OCI-LY3 (cell line): ENCODE results near the gene PRRT4.

ENCODE experiments used
- H2AFZ ChIP-seq: fragments of 200-600, 300-600 bp; shearing (Covaris generic); 2 replicates; pipeline ENCODE4 v1.6.0; 2014; ENCODE audit warnings: antibody characterized with exemption, low read depth, low read length
- H3K27ac ChIP-seq: fragments of 200-600, 300-600 bp; sonication (generic); 2 replicates; pipeline ENCODE4 v1.5.1; 2014; ENCODE audit warnings: mild to moderate bottlenecking, low read length, moderate library complexity, mixed read lengths
- H3K27me3 ChIP-seq: fragments of 200-600, 300-600 bp; sonication (generic); 2 replicates; pipeline ENCODE4 v1.6.1; 2014; ENCODE audit warnings: low read depth, low read length, mixed read lengths
- H3K36me3 ChIP-seq: fragments of 200-600, 300-600 bp; sonication (generic); replicated peaks from 2 replicates; pipeline ENCODE3; 2014; ENCODE audit warnings: low read depth, low read length, mixed read lengths
- H3K4me1 ChIP-seq: fragments of 300-600, 200-600 bp; sonication (generic); 2 replicates; pipeline ENCODE4 v1.6.1; 2014; ENCODE audit warnings: low read length, mixed read lengths
- H3K4me2 ChIP-seq: fragments of 200-600, 300-600 bp; sonication (generic); 2 replicates; pipeline ENCODE4 v1.6.1; 2014; ENCODE audit warnings: low read length, mixed read lengths
- H3K4me3 ChIP-seq: fragments of 300-600, 200-600 bp; sonication (generic); 2 replicates; pipeline ENCODE4 v1.5.1; 2014; ENCODE audit warnings: antibody characterized with exemption, mild to moderate bottlenecking, low read length, moderate library complexity
- H3K79me2 ChIP-seq: fragments of 300-600, 200-600 bp; shearing (Covaris generic); 2 replicates; pipeline ENCODE4 v1.6.1; 2014; ENCODE audit warnings: mild to moderate bottlenecking, low read length, mixed read lengths
- H3K9ac ChIP-seq: fragments of 300-600, 200-600 bp; shearing (Covaris generic); 2 replicates; pipeline ENCODE4 v1.6.0; 2014; ENCODE audit warnings: mild to moderate bottlenecking, low read length, moderate library complexity
- H3K9me3 ChIP-seq: fragments of 200-600, 300-600 bp; shearing (Covaris generic); 2 replicates; pipeline ENCODE4 v1.6.1; 2014; ENCODE audit warnings: low read length, mixed read lengths; ENCODE audit not compliant: insufficient read depth
- H4K20me1 ChIP-seq: fragments of 200-600, 300-600 bp; sonication (generic); 2 replicates; pipeline ENCODE4 v1.6.1; 2016; ENCODE audit warnings: low read length, mixed read lengths; ENCODE audit not compliant: insufficient read depth
- EZH2phosphoT487 ChIP-seq: fragments of 200-600 bp; shearing (Covaris generic); IDR thresholded peaks from 2 replicates; pipeline ENCODE4 v1.6.1; 2018; ENCODE audit warnings: antibody characterized with exemption, mixed run types, low read depth
- TF ChIP-seq, protein P1 (sequence below): fragments of 200-600, 300-600 bp; sonication (generic); IDR thresholded peaks from 2 replicates; pipeline ENCODE4 v1.5.1; 2014; ENCODE audit warnings: antibody characterized with exemption, low read length, low read depth

The PRRT4 gene

DNA sequence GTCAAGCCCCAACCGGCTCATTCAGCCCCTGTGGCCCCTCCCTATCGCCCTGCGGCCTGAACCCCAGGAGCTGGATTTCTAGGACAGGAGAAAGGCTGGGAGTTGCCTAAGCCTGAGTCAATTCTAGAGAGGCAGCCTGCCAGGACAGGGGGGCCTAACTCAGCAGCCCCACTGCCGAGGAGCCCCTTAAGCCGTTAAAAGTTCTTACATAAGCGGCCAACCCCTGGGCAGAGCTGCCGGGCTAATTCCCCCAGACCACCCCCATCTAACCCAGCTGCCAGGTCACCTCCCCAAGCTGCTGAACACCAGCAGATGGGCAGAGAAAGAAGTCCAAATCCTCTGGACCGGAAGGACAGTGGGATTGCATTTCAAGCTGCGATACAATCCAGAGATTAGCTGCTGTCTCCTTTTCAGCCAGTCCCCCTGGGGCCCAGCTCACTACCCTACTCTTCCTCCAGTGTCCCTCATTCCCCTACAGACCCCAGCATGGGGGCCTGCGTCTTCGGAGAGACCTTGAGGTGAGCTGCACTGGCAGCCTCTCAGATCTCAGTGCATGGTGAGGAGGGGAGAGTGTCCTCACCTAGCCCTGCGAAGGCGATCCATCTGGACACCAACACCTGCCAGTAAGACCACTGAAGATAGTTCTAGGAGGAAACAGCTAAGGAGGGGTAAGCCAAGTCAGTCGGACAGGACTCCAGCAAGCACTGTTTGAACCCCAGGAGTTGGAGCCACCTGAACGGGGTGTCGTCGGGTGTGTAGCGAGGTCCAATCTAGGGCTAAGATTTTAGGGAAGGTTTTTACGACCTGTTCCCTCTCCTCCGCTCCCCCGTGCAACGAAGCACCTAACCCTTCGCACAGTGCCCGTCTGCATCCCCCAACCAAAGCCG, 47.5 kb upstream of the PRRT4 start:
- Histone ChIP-seq H2AFZ (peak overlapping the region; percentile 59; the same call in 1 of the 2 replicates), H3K79me2 (peaks cover 16% of the 10 kb centered on the region), H3K4me1 (peaks cover 40% of the 10 kb centered on the region), H4K20me1 (peaks cover 8% of the 10 kb centered on the region; the same call in 1 of the 2 replicates), H3K4me2 (peak overlapping the region; percentile 99), H3K9ac (peak overlapping the region; percentile 63), H3K27ac (no peak overlapping the region), H3K9me3 (no peaks in the 10 kb centered on the region), H3K27me3 (peaks cover 9% of the 10 kb centered on the region; the same call in 1 of the 2 replicates), H3K36me3 (no peaks in the 10 kb centered on the region), H3K4me3 (peak overlapping the region; percentile 95)
- no peak for TF ChIP-seq EZH2phosphoT487
- TF ChIP-seq, protein P1, sequence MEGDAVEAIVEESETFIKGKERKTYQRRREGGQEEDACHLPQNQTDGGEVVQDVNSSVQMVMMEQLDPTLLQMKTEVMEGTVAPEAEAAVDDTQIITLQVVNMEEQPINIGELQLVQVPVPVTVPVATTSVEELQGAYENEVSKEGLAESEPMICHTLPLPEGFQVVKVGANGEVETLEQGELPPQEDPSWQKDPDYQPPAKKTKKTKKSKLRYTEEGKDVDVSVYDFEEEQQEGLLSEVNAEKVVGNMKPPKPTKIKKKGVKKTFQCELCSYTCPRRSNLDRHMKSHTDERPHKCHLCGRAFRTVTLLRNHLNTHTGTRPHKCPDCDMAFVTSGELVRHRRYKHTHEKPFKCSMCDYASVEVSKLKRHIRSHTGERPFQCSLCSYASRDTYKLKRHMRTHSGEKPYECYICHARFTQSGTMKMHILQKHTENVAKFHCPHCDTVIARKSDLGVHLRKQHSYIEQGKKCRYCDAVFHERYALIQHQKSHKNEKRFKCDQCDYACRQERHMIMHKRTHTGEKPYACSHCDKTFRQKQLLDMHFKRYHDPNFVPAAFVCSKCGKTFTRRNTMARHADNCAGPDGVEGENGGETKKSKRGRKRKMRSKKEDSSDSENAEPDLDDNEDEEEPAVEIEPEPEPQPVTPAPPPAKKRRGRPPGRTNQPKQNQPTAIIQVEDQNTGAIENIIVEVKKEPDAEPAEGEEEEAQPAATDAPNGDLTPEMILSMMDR, result no peak

DNA sequence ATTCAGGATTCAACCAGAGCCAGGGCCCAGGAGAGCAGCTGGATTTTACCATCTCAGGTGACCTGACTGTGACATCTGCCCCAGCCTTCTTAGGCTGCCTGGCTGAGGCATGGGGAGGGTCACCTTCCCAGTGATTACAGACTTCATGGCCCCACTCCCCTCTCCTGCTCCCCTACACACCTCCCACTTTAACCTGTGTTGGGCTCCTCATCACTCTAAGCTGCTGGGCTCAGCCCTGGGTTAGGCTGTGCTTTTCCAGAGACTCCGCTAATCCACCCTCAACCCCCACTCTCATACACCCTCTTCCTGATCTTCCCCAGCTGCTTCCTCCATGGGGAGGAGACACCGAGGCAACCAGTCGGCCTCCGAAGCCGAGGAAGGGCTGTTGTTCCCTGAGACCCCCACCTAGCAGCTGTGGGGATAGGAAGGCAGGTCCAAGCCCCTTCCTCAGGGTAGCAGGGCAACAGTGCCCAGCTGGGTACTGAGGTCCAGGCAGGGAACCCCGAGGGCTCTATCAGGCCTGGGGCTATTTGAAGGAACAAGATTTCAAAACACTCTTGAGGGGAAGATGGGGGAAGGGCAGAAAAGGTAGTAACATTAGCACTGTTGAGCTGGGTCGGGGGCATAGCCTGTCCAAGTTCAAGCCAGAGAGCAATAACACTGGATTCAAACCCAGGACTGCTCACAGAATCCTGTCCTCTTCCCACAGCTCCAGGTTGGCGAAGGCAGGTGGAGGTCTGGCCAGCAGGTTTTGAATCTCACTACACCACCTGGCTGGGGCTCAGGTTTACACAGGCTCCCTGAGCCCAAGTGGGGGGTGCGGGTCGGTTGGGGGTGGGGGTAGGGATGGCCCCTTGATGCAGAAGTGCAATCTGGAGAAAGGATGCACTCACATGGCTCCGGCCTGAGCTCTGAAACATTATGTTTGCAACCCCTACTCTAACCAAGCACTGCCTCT, 46.5 kb upstream of the PRRT4 start:
- Histone ChIP-seq H3K4me1 (peaks cover 44% of the 10 kb centered on the region), H3K9me3 (no peaks in the 10 kb centered on the region), H3K79me2 (peaks cover 24% of the 10 kb centered on the region), H3K4me3 (peak overlapping the region; percentile 95; the same call in 1 of the 2 replicates), H3K4me2 (peak overlapping the region; percentile 99; the same call in 1 of the 2 replicates), H3K27me3 (0 out of 2 replicates have a peak, but pooled peaks cover 4% of the 10 kb centered on the region), H3K9ac (no peak overlapping the region), H3K36me3 (no peaks in the 10 kb centered on the region), H4K20me1 (peaks cover 9% of the 10 kb centered on the region; the same call in 1 of the 2 replicates), H3K27ac (no peak overlapping the region), H2AFZ (no peak overlapping the region)
- TF ChIP-seq EZH2phosphoT487, result no peak
- TF ChIP-seq, protein P1, result no peak

DNA sequence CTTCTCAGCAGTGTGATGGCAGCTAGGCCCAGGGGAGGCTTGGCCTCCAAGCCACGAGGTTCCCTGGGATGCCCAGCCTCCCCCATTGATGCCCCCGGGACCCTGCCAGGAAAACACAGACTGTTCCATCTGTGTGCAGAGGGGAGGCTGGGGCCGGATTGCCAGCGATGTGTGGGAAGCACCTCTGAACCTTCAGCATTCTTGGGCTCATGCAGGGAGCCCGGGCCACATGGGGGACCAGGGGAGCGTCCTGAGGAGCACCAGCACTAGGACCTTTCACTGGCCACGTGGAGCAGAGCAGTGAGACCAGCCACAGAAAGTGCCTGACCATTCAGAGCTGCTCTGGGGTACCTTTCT, 45.7 kb upstream of the PRRT4 start:
- Histone ChIP-seq H3K27me3 (0 out of 2 replicates have a peak, but pooled peaks cover 4% of the 10 kb centered on the region), H3K4me3 (0 out of 2 replicates have a peak overlapping the region, but pooled peaks have one; percentile 93)

More for the DNA sequence above, 45.7 kb upstream of the PRRT4 start:
- peaks cover 9% of the 10 kb centered on the region; the same call in 1 of the 2 replicates for H4K20me1 ChIP-seq
- peak overlapping the region; percentile 7; the same call in 1 of the 2 replicates for H3K27ac ChIP-seq
- H3K79me2 ChIP-seq, result peaks cover 28% of the 10 kb centered on the region
- TF ChIP-seq EZH2phosphoT487, result no peak
- TF ChIP-seq, protein P1, result no peak
- H3K4me2 ChIP-seq, result peak overlapping the region; percentile 71; the same call in 1 of the 2 replicates
- no peak overlapping the region for H2AFZ ChIP-seq
- H3K9me3 ChIP-seq, result no peaks in the 10 kb centered on the region
- peaks cover 44% of the 10 kb centered on the region for H3K4me1 ChIP-seq
- H3K36me3 ChIP-seq, result peaks cover 3% of the 10 kb centered on the region
- H3K9ac ChIP-seq, result peak overlapping the region; percentile 22; the same call in 1 of the 2 replicates
